HEK293 (cell line): Measurements from ENCODE around the gene HPS4.

ENCODE experiments used
- PRDM1 ChIP-seq: fragments of 450-650 bp; formaldehyde crosslinking; IDR thresholded peaks from 2 replicates; pipeline ENCODE4; 2016; ENCODE audit warnings: missing biosample characterization, missing genetic modification characterization
- SCRT1 ChIP-seq: fragments of 450-650 bp; formaldehyde crosslinking; IDR thresholded peaks from 2 replicates; pipeline ENCODE4 v1.5.1; 2016; ENCODE audit warnings: missing biosample characterization, missing genetic modification characterization, borderline replicate concordance
- SETDB1 ChIP-seq: IDR thresholded peaks from one replicate; pipeline ENCODE4 v1.6.1; 2017; ENCODE audit warnings: mild to moderate bottlenecking, low read length, moderate library complexity, mixed read lengths; ENCODE audit not compliant: insufficient read length
- ZBTB1 ChIP-seq: fragments of 450-650 bp; formaldehyde crosslinking; IDR thresholded peaks from 2 replicates; pipeline ENCODE4 v1.5.1; 2016; ENCODE audit warnings: missing biosample characterization, missing genetic modification characterization
- ZBTB17 ChIP-seq: fragments of 450-650 bp; formaldehyde crosslinking; IDR thresholded peaks from 2 replicates; pipeline ENCODE4 v1.5.1; 2016; ENCODE audit warnings: missing biosample characterization, missing genetic modification characterization
- ZBTB20 ChIP-seq: fragments of 450-650 bp; formaldehyde crosslinking; IDR thresholded peaks from 2 replicates; pipeline ENCODE4 v1.5.1; 2016; ENCODE audit warnings: missing biosample characterization, missing genetic modification characterization
- ZFP41 ChIP-seq: fragments of 450-650 bp; formaldehyde crosslinking; IDR thresholded peaks from 2 replicates; pipeline ENCODE4 v1.5.1; 2016; ENCODE audit warnings: missing biosample characterization, missing genetic modification characterization, borderline replicate concordance
- ZNF121 ChIP-seq: fragments of 450-650 bp; formaldehyde crosslinking; IDR thresholded peaks from 2 replicates; pipeline ENCODE4 v1.5.1; 2016; ENCODE audit warnings: missing biosample characterization, missing genetic modification characterization
- ZNF133 ChIP-seq: fragments of 450-650 bp; formaldehyde crosslinking; IDR thresholded peaks from 2 replicates; pipeline ENCODE4 v1.5.1; 2016; ENCODE audit warnings: missing biosample characterization, missing genetic modification characterization
- ZNF157 ChIP-seq: fragments of 450-650 bp; formaldehyde crosslinking; IDR thresholded peaks from 2 replicates; pipeline ENCODE4 v1.5.1; 2016; ENCODE audit warnings: missing biosample characterization, missing genetic modification characterization
- ZNF239 ChIP-seq: fragments of 450-650 bp; formaldehyde crosslinking; IDR thresholded peaks from 2 replicates; pipeline ENCODE4 v1.5.1; 2016; ENCODE audit warnings: missing biosample characterization, missing genetic modification characterization
- ZNF350 ChIP-seq: fragments of 450-650 bp; formaldehyde crosslinking; IDR thresholded peaks from 2 replicates; pipeline ENCODE4 v1.5.0; 2017; ENCODE audit warnings: missing biosample characterization, mild to moderate bottlenecking, missing genetic modification characterization
- ZNF610 ChIP-seq: fragments of 450-650 bp; formaldehyde crosslinking; IDR thresholded peaks from 2 replicates; pipeline ENCODE4 v1.5.1; 2016; ENCODE audit warnings: missing biosample characterization, missing genetic modification characterization, borderline replicate concordance
- ZNF624 ChIP-seq: fragments of 450-650 bp; formaldehyde crosslinking; IDR thresholded peaks from 2 replicates; pipeline ENCODE4 v1.5.1; 2017; ENCODE audit warnings: missing biosample characterization, missing genetic modification characterization
- ZNF658 ChIP-seq: fragments of 450-650 bp; formaldehyde crosslinking; IDR thresholded peaks from 2 replicates; pipeline ENCODE4; 2016; ENCODE audit warnings: missing biosample characterization, missing genetic modification characterization
- ZNF670 ChIP-seq: fragments of 450-650 bp; formaldehyde crosslinking; IDR thresholded peaks from 2 replicates; pipeline ENCODE4 v1.5.1; 2016; ENCODE audit warnings: missing biosample characterization, missing genetic modification characterization, low read depth
- ZNF843 ChIP-seq: fragments of 450-650 bp; formaldehyde crosslinking; IDR thresholded peaks from 2 replicates; pipeline ENCODE4 v1.5.1; 2016; ENCODE audit warnings: missing biosample characterization, missing genetic modification characterization
- TF ChIP-seq, protein P1 (sequence below): fragments of 450-650 bp; formaldehyde crosslinking; IDR thresholded peaks from 2 replicates; pipeline ENCODE4 v1.5.1; 2016; ENCODE audit warnings: missing biosample characterization, missing genetic modification characterization, borderline replicate concordance
- TF ChIP-seq, protein P2 (sequence below): fragments of 450-650 bp; IDR thresholded peaks from 2 replicates; pipeline ENCODE4 v1.5.1; 2018; ENCODE audit warnings: missing biosample characterization, mild to moderate bottlenecking, missing genetic modification characterization
- TF ChIP-seq, protein P3 (sequence below): fragments of 450-650 bp; formaldehyde crosslinking; IDR thresholded peaks from 2 replicates; pipeline ENCODE4 v1.5.1; 2017; ENCODE audit warnings: missing biosample characterization, missing genetic modification characterization
- TF ChIP-seq, protein P4 (sequence below): fragments of 450-650 bp; formaldehyde crosslinking; IDR thresholded peaks from 2 replicates; pipeline ENCODE4 v1.5.1; 2016; ENCODE audit warnings: missing biosample characterization, missing genetic modification characterization
- TF ChIP-seq, protein P5 (sequence below): fragments of 450-650 bp; formaldehyde crosslinking; IDR thresholded peaks from 2 replicates; pipeline ENCODE4 v1.5.1; 2016; ENCODE audit warnings: missing biosample characterization, missing genetic modification characterization
- TF ChIP-seq, protein P6 (sequence below): fragments of 450-650 bp; formaldehyde crosslinking; IDR thresholded peaks from 2 replicates; pipeline ENCODE4 v1.5.1; 2016; ENCODE audit warnings: missing biosample characterization, missing genetic modification characterization, low read depth

The HPS4 gene

DNA sequence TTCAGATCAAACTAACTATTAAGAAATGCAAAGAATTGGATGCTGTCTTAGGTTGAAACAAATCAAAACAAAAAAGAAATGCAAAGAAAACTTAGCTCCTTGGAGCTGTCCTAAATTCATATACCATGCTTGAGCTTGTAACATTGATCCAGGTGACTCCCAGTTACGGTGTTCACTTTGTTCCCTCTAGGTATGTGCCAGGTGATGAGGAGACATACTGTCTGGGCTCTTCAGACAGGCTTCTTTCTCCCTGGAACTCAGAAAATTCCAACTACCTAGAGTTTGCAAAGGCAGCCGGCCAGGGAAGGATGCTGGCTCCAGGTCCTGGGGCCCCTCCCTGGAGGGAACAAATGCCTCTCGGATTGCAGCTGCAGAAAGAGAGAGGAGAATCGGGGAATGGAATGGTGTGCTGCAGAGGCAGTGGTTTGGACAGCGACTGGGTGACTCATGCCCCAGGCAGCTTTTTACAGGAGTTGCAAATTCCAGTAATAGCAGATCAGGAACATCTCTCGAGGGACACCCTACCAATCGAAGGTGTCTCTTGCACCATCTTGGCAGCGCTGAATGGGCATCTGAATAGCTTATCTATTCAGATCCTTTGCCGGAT lies 66.8 kb downstream of the HPS4 start (continued):
- TF ChIP-seq, protein P1, sequence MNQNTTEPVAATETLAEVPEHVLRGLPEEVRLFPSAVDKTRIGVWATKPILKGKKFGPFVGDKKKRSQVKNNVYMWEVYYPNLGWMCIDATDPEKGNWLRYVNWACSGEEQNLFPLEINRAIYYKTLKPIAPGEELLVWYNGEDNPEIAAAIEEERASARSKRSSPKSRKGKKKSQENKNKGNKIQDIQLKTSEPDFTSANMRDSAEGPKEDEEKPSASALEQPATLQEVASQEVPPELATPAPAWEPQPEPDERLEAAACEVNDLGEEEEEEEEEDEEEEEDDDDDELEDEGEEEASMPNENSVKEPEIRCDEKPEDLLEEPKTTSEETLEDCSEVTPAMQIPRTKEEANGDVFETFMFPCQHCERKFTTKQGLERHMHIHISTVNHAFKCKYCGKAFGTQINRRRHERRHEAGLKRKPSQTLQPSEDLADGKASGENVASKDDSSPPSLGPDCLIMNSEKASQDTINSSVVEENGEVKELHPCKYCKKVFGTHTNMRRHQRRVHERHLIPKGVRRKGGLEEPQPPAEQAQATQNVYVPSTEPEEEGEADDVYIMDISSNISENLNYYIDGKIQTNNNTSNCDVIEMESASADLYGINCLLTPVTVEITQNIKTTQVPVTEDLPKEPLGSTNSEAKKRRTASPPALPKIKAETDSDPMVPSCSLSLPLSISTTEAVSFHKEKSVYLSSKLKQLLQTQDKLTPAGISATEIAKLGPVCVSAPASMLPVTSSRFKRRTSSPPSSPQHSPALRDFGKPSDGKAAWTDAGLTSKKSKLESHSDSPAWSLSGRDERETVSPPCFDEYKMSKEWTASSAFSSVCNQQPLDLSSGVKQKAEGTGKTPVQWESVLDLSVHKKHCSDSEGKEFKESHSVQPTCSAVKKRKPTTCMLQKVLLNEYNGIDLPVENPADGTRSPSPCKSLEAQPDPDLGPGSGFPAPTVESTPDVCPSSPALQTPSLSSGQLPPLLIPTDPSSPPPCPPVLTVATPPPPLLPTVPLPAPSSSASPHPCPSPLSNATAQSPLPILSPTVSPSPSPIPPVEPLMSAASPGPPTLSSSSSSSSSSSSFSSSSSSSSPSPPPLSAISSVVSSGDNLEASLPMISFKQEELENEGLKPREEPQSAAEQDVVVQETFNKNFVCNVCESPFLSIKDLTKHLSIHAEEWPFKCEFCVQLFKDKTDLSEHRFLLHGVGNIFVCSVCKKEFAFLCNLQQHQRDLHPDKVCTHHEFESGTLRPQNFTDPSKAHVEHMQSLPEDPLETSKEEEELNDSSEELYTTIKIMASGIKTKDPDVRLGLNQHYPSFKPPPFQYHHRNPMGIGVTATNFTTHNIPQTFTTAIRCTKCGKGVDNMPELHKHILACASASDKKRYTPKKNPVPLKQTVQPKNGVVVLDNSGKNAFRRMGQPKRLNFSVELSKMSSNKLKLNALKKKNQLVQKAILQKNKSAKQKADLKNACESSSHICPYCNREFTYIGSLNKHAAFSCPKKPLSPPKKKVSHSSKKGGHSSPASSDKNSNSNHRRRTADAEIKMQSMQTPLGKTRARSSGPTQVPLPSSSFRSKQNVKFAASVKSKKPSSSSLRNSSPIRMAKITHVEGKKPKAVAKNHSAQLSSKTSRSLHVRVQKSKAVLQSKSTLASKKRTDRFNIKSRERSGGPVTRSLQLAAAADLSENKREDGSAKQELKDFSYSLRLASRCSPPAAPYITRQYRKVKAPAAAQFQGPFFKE (tag by site-specific recombination), result no peak
- peak; percentile 72 for TF ChIP-seq ZBTB20 (tag by site-specific recombination)
- TF ChIP-seq ZFP41 (tag by site-specific recombination), result no peak
- TF ChIP-seq ZNF350 (tag by site-specific recombination), result no peak
- peak; percentile 66 for TF ChIP-seq PRDM1 (tag by site-specific recombination)
- TF ChIP-seq ZNF670 (tag by site-specific recombination), result no peak
- TF ChIP-seq, protein P2, sequence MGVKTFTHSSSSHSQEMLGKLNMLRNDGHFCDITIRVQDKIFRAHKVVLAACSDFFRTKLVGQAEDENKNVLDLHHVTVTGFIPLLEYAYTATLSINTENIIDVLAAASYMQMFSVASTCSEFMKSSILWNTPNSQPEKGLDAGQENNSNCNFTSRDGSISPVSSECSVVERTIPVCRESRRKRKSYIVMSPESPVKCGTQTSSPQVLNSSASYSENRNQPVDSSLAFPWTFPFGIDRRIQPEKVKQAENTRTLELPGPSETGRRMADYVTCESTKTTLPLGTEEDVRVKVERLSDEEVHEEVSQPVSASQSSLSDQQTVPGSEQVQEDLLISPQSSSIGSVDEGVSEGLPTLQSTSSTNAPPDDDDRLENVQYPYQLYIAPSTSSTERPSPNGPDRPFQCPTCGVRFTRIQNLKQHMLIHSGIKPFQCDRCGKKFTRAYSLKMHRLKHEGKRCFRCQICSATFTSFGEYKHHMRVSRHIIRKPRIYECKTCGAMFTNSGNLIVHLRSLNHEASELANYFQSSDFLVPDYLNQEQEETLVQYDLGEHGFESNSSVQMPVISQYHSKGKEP, result peak; percentile 70
- TF ChIP-seq, protein P3, sequence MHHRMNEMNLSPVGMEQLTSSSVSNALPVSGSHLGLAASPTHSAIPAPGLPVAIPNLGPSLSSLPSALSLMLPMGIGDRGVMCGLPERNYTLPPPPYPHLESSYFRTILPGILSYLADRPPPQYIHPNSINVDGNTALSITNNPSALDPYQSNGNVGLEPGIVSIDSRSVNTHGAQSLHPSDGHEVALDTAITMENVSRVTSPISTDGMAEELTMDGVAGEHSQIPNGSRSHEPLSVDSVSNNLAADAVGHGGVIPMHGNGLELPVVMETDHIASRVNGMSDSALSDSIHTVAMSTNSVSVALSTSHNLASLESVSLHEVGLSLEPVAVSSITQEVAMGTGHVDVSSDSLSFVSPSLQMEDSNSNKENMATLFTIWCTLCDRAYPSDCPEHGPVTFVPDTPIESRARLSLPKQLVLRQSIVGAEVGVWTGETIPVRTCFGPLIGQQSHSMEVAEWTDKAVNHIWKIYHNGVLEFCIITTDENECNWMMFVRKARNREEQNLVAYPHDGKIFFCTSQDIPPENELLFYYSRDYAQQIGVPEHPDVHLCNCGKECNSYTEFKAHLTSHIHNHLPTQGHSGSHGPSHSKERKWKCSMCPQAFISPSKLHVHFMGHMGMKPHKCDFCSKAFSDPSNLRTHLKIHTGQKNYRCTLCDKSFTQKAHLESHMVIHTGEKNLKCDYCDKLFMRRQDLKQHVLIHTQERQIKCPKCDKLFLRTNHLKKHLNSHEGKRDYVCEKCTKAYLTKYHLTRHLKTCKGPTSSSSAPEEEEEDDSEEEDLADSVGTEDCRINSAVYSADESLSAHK (tag by site-specific recombination), result no peak
- TF ChIP-seq ZNF121 (tag by site-specific recombination), result no peak
- no peak for TF ChIP-seq SETDB1
- TF ChIP-seq, protein P4, sequence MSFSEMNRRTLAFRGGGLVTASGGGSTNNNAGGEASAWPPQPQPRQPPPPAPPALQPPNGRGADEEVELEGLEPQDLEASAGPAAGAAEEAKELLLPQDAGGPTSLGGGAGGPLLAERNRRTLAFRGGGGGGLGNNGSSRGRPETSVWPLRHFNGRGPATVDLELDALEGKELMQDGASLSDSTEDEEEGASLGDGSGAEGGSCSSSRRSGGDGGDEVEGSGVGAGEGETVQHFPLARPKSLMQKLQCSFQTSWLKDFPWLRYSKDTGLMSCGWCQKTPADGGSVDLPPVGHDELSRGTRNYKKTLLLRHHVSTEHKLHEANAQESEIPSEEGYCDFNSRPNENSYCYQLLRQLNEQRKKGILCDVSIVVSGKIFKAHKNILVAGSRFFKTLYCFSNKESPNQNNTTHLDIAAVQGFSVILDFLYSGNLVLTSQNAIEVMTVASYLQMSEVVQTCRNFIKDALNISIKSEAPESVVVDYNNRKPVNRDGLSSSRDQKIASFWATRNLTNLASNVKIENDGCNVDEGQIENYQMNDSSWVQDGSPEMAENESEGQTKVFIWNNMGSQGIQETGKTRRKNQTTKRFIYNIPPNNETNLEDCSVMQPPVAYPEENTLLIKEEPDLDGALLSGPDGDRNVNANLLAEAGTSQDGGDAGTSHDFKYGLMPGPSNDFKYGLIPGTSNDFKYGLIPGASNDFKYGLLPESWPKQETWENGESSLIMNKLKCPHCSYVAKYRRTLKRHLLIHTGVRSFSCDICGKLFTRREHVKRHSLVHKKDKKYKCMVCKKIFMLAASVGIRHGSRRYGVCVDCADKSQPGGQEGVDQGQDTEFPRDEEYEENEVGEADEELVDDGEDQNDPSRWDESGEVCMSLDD (tag by site-specific recombination), result no peak
- TF ChIP-seq SCRT1 (tag by site-specific recombination), result no peak
- TF ChIP-seq ZNF624 (tag by site-specific recombination), result no peak
- no peak for TF ChIP-seq ZNF843 (tag by site-specific recombination)
- TF ChIP-seq ZNF610 (tag by site-specific recombination), result no peak
- no peak for TF ChIP-seq ZNF239
- TF ChIP-seq ZBTB17, result peak; percentile 51
- TF ChIP-seq, protein P5, sequence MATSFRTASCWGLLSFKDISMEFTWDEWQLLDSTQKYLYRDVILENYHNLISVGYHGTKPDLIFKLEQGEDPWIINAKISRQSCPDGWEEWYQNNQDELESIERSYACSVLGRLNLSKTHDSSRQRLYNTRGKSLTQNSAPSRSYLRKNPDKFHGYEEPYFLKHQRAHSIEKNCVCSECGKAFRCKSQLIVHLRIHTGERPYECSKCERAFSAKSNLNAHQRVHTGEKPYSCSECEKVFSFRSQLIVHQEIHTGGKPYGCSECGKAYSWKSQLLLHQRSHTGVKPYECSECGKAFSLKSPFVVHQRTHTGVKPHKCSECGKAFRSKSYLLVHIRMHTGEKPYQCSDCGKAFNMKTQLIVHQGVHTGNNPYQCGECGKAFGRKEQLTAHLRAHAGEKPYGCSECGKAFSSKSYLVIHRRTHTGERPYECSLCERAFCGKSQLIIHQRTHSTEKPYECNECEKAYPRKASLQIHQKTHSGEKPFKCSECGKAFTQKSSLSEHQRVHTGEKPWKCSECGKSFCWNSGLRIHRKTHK (tag by site-specific recombination), result no peak
- no peak for TF ChIP-seq ZNF133
- no peak for TF ChIP-seq ZNF157 (tag by site-specific recombination)
- TF ChIP-seq ZNF658 (tag by site-specific recombination), result no peak
- TF ChIP-seq ZBTB1 (tag by site-specific recombination), result no peak
- TF ChIP-seq, protein P6, sequence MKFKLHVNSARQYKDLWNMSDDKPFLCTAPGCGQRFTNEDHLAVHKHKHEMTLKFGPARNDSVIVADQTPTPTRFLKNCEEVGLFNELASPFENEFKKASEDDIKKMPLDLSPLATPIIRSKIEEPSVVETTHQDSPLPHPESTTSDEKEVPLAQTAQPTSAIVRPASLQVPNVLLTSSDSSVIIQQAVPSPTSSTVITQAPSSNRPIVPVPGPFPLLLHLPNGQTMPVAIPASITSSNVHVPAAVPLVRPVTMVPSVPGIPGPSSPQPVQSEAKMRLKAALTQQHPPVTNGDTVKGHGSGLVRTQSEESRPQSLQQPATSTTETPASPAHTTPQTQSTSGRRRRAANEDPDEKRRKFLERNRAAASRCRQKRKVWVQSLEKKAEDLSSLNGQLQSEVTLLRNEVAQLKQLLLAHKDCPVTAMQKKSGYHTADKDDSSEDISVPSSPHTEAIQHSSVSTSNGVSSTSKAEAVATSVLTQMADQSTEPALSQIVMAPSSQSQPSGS (tag by site-specific recombination), result no peak
